NCI-H128 (cell line): ENCODE data around the gene NUP210L.

Experiments used
- DNase-seq: peaks from one replicate; lab custom pipeline; 2025; ENCODE audit not compliant: unreplicated experiment; lab: John Stamatoyannopoulos, UW

The NUP210L gene

GRCh38 chr1:154154534-154155191 is at the start of gene NUP210L:
NUP210L (minus strand) TSS chr1:154155073.
- no peak for DNase-seq

- DNase-seq: no peak
Measured at GRCh38 chr1:154199563-154199879, 44.6 kb upstream of the NUP210L start.

- peak; percentile 40 for DNase-seq
Measured at GRCh38 chr1:154198756-154199562, 44.1 kb upstream of the NUP210L start.

GRCh38 chr1:154193821-154194220 is 38.9 kb upstream of the NUP210L start:
- DNase-seq: no peak

GRCh38 chr1:154192476-154192875 is 37.6 kb upstream of the NUP210L start:
- DNase-seq: no peak

GRCh38 chr1:154191990-154192461 is 37.2 kb upstream of the NUP210L start, which contains the start of gene TPM3:
TPM3 (minus strand) TSS chr1:154192100; CDS start chr1:154192018, 82 bp downstream.
- no peak for DNase-seq

- no peak for DNase-seq
Measured at GRCh38 chr1:154190550-154190949, 35.7 kb upstream of the NUP210L start.

GRCh38 chr1:154186852-154187501 is 32.1 kb upstream of the NUP210L start:
- no peak for DNase-seq

- peak; percentile 53 for DNase-seq
Measured at GRCh38 chr1:154186177-154186576, 31.3 kb upstream of the NUP210L start.

- peak; percentile 98 for DNase-seq
Measured at GRCh38 chr1:154183046-154183915, 28.4 kb upstream of the NUP210L start.

- DNase-seq: peak; percentile 6
Measured at GRCh38 chr1:154182344-154183045, 27.6 kb upstream of the NUP210L start.

- DNase-seq: no peak
Measured at GRCh38 chr1:154181944-154182343, 27.1 kb upstream of the NUP210L start.

GRCh38 chr1:154179946-154180687 is 25.2 kb upstream of the NUP210L start:
- no peak for DNase-seq

GRCh38 chr1:154178911-154179811 is 24.3 kb upstream of the NUP210L start:
- no peak for DNase-seq

- no peak for DNase-seq
Measured at GRCh38 chr1:154178013-154178412, 23.1 kb upstream of the NUP210L start.

- DNase-seq: no peak
Measured at GRCh38 chr1:154176337-154176736, 21.5 kb upstream of the NUP210L start.

GRCh38 chr1:154174654-154175053 is 19.8 kb upstream of the NUP210L start:
- no peak for DNase-seq

GRCh38 chr1:154171880-154172279 is 17.0 kb upstream of the NUP210L start:
- no peak for DNase-seq

- no peak for DNase-seq
Measured at GRCh38 chr1:154171223-154171583, 16.3 kb upstream of the NUP210L start.
